ENCODE measurements around the gene TCTN3.
"Not testable (repeated sequence)": the region's sequence is repeated elsewhere in the genome, so short reads cannot be mapped to it uniquely, and the experiment has no call there.

Gene TCTN3, protein sequence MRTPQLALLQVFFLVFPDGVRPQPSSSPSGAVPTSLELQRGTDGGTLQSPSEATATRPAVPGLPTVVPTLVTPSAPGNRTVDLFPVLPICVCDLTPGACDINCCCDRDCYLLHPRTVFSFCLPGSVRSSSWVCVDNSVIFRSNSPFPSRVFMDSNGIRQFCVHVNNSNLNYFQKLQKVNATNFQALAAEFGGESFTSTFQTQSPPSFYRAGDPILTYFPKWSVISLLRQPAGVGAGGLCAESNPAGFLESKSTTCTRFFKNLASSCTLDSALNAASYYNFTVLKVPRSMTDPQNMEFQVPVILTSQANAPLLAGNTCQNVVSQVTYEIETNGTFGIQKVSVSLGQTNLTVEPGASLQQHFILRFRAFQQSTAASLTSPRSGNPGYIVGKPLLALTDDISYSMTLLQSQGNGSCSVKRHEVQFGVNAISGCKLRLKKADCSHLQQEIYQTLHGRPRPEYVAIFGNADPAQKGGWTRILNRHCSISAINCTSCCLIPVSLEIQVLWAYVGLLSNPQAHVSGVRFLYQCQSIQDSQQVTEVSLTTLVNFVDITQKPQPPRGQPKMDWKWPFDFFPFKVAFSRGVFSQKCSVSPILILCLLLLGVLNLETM

GRCh38 chr10:95693668-95694534 lies at the start of gene TCTN3:
Gene TCTN3, minus strand, starts transcription at chr10:95693927. Its CDS starts 28 bp downstream, at chr10:95693899.
- peak; percentile 100 for ATAC-seq
- Mint-ChIP-seq H3K9me3 (peaks cover 7% of the 10 kb centered on the region), H3K4me1 (peaks cover 71% of the 10 kb centered on the region), H3K36me3 (peaks cover 38% of the 10 kb centered on the region), H3K4me3 (peak within 1 kb of the TSS; percentile 98), H3K27me3 (no peaks in the 10 kb centered on the region), H3K27ac (peak within 1 kb of the TSS; percentile 92)

GRCh38 chr10:95742962-95743535 lies 49.3 kb upstream of the TCTN3 start:
- Mint-ChIP-seq H3K9me3 (no peaks in the 10 kb centered on the region), H3K4me1 (peaks cover 54% of the 10 kb centered on the region), H3K4me3 (peak overlapping the region; percentile 60), H3K27ac (peak overlapping the region; percentile 100), H3K27me3 (no peaks in the 10 kb centered on the region), H3K36me3 (peaks cover 13% of the 10 kb centered on the region)
- ATAC-seq = no peak

- Mint-ChIP-seq H3K4me3 (peak overlapping the region; percentile 96), H3K4me1 (peaks cover 60% of the 10 kb centered on the region), H3K27ac (peak overlapping the region; percentile 100), H3K27me3 (no peaks in the 10 kb centered on the region), H3K9me3 (no peaks in the 10 kb centered on the region), H3K36me3 (peaks cover 10% of the 10 kb centered on the region)
- peak; percentile 31 for ATAC-seq
Measured at GRCh38 chr10:95742485-95742884, 48.8 kb upstream of the TCTN3 start.

- H3K4me1 Mint-ChIP-seq = peaks cover 60% of the 10 kb centered on the region
- H3K27me3 Mint-ChIP-seq = no peaks in the 10 kb centered on the region
- peak overlapping the region; percentile 100 for H3K27ac Mint-ChIP-seq
- H3K4me3 Mint-ChIP-seq = peak overlapping the region; percentile 96
- ATAC-seq = peak; percentile 92
- peaks cover 6% of the 10 kb centered on the region for H3K36me3 Mint-ChIP-seq
- no peaks in the 10 kb centered on the region for H3K9me3 Mint-ChIP-seq
Measured at GRCh38 chr10:95741807-95742467, 48.2 kb upstream of the TCTN3 start.

DNA sequence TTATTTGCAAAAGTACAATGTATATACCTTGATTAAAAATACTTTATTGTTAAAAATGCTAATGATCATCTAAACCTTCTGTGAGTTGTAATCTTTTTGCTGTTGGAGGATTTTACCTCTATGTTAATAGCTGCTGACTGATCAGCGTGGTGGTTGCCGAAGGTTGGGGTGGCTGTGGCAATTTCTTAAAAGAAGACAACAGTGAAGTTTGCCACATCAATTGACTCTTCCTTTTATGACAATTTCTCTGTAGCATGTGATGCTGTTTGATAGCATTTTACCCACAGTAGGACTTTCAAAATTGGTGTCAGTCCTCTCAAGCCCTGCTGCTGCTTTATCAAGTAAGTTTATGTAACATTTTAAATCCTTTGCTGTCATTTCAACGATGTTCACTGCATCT lies 45.3 kb upstream of the TCTN3 start:
- H3K4me1 Mint-ChIP-seq = peaks cover 43% of the 10 kb centered on the region
- no peaks in the 10 kb centered on the region for H3K27me3 Mint-ChIP-seq
- H3K36me3 Mint-ChIP-seq = no peaks in the 10 kb centered on the region
- H3K9me3 Mint-ChIP-seq = no peaks in the 10 kb centered on the region
- no peak overlapping the region for H3K4me3 Mint-ChIP-seq
- ATAC-seq = no peak
- H3K27ac Mint-ChIP-seq = no peak overlapping the region

GRCh38 chr10:95732907-95733306 lies 39.2 kb upstream of the TCTN3 start:
- not testable (repeated sequence) for H3K27ac Mint-ChIP-seq, H3K4me3 Mint-ChIP-seq, H3K9me3 Mint-ChIP-seq, ATAC-seq, H3K36me3 Mint-ChIP-seq, H3K27me3 Mint-ChIP-seq
- peaks cover 36% of the 10 kb centered on the region for H3K4me1 Mint-ChIP-seq

DNA sequence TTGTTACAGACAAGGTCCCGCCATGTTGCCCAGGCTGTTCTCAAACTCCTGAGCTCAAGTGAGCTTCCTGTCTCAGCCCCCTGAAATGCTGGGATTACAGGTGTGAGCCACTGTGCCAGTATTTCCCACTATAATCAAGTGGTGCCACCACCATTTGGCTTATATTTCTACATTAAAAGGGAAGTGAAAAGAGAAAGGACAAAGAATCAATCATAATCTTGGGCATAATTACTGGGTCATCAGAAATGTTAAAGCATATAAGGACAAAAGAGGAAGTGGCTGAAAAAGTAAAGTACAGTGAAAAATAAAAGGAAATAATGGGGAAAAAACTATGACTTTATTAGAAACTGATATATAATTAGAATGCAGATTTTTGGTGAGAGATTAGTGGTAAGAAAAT lies 36.5 kb upstream of the TCTN3 start:
- H3K4me3 Mint-ChIP-seq = no peak overlapping the region
- H3K27me3 Mint-ChIP-seq = no peaks in the 10 kb centered on the region
- peaks cover 26% of the 10 kb centered on the region for H3K4me1 Mint-ChIP-seq
- H3K27ac Mint-ChIP-seq = peak overlapping the region; percentile 26
- H3K9me3 Mint-ChIP-seq = no peaks in the 10 kb centered on the region
- ATAC-seq = peak; percentile 61
- no peaks in the 10 kb centered on the region for H3K36me3 Mint-ChIP-seq

GRCh38 chr10:95729323-95730055 lies 35.8 kb upstream of the TCTN3 start:
- H3K4me3 Mint-ChIP-seq = no peak overlapping the region
- no peak for ATAC-seq
- H3K4me1 Mint-ChIP-seq = peaks cover 26% of the 10 kb centered on the region
- H3K9me3 Mint-ChIP-seq = no peaks in the 10 kb centered on the region
- H3K27ac Mint-ChIP-seq = peak overlapping the region; percentile 26
- no peaks in the 10 kb centered on the region for H3K27me3 Mint-ChIP-seq
- H3K36me3 Mint-ChIP-seq = no peaks in the 10 kb centered on the region

- H3K27ac Mint-ChIP-seq = no peak overlapping the region
- ATAC-seq = no peak
- no peaks in the 10 kb centered on the region for H3K36me3 Mint-ChIP-seq
- no peaks in the 10 kb centered on the region for H3K9me3 Mint-ChIP-seq
- peaks cover 26% of the 10 kb centered on the region for H3K4me1 Mint-ChIP-seq
- no peak overlapping the region for H3K4me3 Mint-ChIP-seq
- H3K27me3 Mint-ChIP-seq = no peaks in the 10 kb centered on the region
Measured at GRCh38 chr10:95728526-95728925, 34.8 kb upstream of the TCTN3 start.

- not testable (repeated sequence) for H3K4me3 Mint-ChIP-seq, H3K9me3 Mint-ChIP-seq, ATAC-seq, H3K4me1 Mint-ChIP-seq, H3K27ac Mint-ChIP-seq, H3K27me3 Mint-ChIP-seq, H3K36me3 Mint-ChIP-seq
Measured at GRCh38 chr10:95722496-95722895, 28.8 kb upstream of the TCTN3 start.

GRCh38 chr10:95720745-95721144 lies 27.0 kb upstream of the TCTN3 start:
- H3K27ac Mint-ChIP-seq, H3K27me3 Mint-ChIP-seq, H3K4me3 Mint-ChIP-seq, H3K4me1 Mint-ChIP-seq, ATAC-seq, H3K36me3 Mint-ChIP-seq, H3K9me3 Mint-ChIP-seq: not testable (repeated sequence)

GRCh38 chr10:95716866-95717265 lies 23.1 kb upstream of the TCTN3 start:
- Mint-ChIP-seq H3K9me3 (no peaks in the 10 kb centered on the region), H3K4me1 (no peaks in the 10 kb centered on the region)

DNA sequence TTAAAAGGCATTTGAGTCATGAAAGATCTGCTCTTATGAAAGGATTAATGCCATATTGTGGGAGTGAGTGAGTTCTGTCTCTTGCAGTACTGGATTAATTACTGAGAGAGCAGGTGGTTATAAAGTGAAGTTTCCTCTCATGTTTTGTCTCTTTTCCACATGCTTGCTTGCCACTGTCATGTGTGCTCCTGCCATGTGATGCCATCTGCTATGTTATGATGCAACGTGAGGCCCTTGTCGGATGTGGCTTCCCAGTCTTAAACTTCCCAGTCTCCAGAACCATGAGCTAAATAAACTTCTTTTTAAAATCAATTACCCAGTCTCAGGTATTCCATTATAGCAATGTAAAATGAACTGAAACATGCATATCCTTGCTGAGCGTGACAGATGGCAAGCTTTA lies 22.7 kb upstream of the TCTN3 start:
- ATAC-seq = no peak
- no peak overlapping the region for H3K4me3 Mint-ChIP-seq
- H3K27me3 Mint-ChIP-seq = no peaks in the 10 kb centered on the region
- H3K36me3 Mint-ChIP-seq = no peaks in the 10 kb centered on the region
- H3K4me1 Mint-ChIP-seq = no peaks in the 10 kb centered on the region
- H3K27ac Mint-ChIP-seq = no peak overlapping the region
- H3K9me3 Mint-ChIP-seq = no peaks in the 10 kb centered on the region

More at GRCh38 chr10:95716866-95717265, 23.1 kb upstream of the TCTN3 start:
- Mint-ChIP-seq H3K4me3 (no peak overlapping the region), H3K27me3 (no peaks in the 10 kb centered on the region), H3K36me3 (no peaks in the 10 kb centered on the region), H3K27ac (no peak overlapping the region)
- ATAC-seq = no peak

GRCh38 chr10:95711492-95711891 lies 17.8 kb upstream of the TCTN3 start:
- Mint-ChIP-seq H3K4me3 (no peak overlapping the region), H3K27ac (no peak overlapping the region), H3K27me3 (no peaks in the 10 kb centered on the region), H3K36me3 (peaks cover 3% of the 10 kb centered on the region), H3K9me3 (peaks cover 1% of the 10 kb centered on the region), H3K4me1 (peaks cover 7% of the 10 kb centered on the region)
- ATAC-seq = no peak

Measured in stimulated activated memory B cell treated with anti-CD40 and anti-IgM and Interleukin-4, amounts not matched to agents 10 μg/mL and 1 μg/mL and 100 μg/mL, for 72 hours (primary cell).